G401.6 (cell line): Measurements from ENCODE around the gene RPUSD2.
A peak's percentile ranks its signal among the peaks of the same experiment; 100 is the strongest.
"Not testable (repeated sequence)": the region's sequence is repeated elsewhere in the genome, so short reads cannot be mapped to it uniquely, and the experiment has no call there.

Experiments used
- FAIRE-seq: peaks from 2 replicates; lab custom pipeline; 2012; peaks lifted over from hg19 to GRCh38; lab: Jason Lieb, UNC

Gene RPUSD2

GRCh38 chr15:40565333-40566238, 3.5 kb upstream of the RPUSD2 start:
- FAIRE-seq: no peak

GRCh38 chr15:40567111-40567510, 2.0 kb upstream of the RPUSD2 start:
- peak; percentile 6 for FAIRE-seq

GRCh38 chr15:40575113-40575512, 6.0 kb downstream of the RPUSD2 start:
- no peak for FAIRE-seq

GRCh38 chr15:40576914-40577313, 7.8 kb downstream of the RPUSD2 start:
- not testable (repeated sequence) for FAIRE-seq

- no peak for FAIRE-seq
These were observed 9.8 kb downstream of the RPUSD2 start for GRCh38 chr15:40578892-40579291.

GRCh38 chr15:40581796-40582195, 12.7 kb downstream of the RPUSD2 start:
- FAIRE-seq: not testable (repeated sequence)

GRCh38 chr15:40582726-40583246, 13.7 kb downstream of the RPUSD2 start:
- FAIRE-seq: no peak

GRCh38 chr15:40584191-40584590, 15.1 kb downstream of the RPUSD2 start:
- no peak for FAIRE-seq

GRCh38 chr15:40590667-40591050, 21.6 kb downstream of the RPUSD2 start:
- no peak for FAIRE-seq

GRCh38 chr15:40591389-40591788, 22.3 kb downstream of the RPUSD2 start:
- FAIRE-seq: no peak

- FAIRE-seq: no peak
These were observed 24.1 kb downstream of the RPUSD2 start for GRCh38 chr15:40593165-40593564.

GRCh38 chr15:40593588-40594428, 24.7 kb downstream of the RPUSD2 start, which contains the start of gene KNL1:
TSS of gene KNL1 (plus strand) at chr15:40594249. CDS start at chr15:40602932, 8,683 bp downstream.
- FAIRE-seq: peak; percentile 94

GRCh38 chr15:40594429-40594836, 25.3 kb downstream of the RPUSD2 start:
- no peak for FAIRE-seq

- FAIRE-seq: no peak
These were observed 26.1 kb downstream of the RPUSD2 start for GRCh38 chr15:40595219-40595618.

- FAIRE-seq: no peak
These were observed 26.7 kb downstream of the RPUSD2 start for GRCh38 chr15:40595773-40596172.

- no peak for FAIRE-seq
These were observed 27.9 kb downstream of the RPUSD2 start for GRCh38 chr15:40597024-40597423.

- no peak for FAIRE-seq
These were observed 29.0 kb downstream of the RPUSD2 start for GRCh38 chr15:40598126-40598525.

- no peak for FAIRE-seq
These were observed 29.6 kb downstream of the RPUSD2 start for GRCh38 chr15:40598672-40599071.

GRCh38 chr15:40600956-40601355, 31.9 kb downstream of the RPUSD2 start:
- no peak for FAIRE-seq

GRCh38 chr15:40603935-40604334, 34.8 kb downstream of the RPUSD2 start:
- no peak for FAIRE-seq

GRCh38 chr15:40613080-40613479, 44.0 kb downstream of the RPUSD2 start:
- FAIRE-seq: no peak

GRCh38 chr15:40618023-40618422, 48.9 kb downstream of the RPUSD2 start:
- FAIRE-seq: peak; percentile 69

GRCh38 chr15:40618906-40619305, 49.8 kb downstream of the RPUSD2 start:
- no peak for FAIRE-seq
